ENCODE measurements around the gene UQCR10. TPM values are rescaled to one million over a fixed set of nuclear protein-coding genes. Genes with fewer than 3 reads are reported as not detected.
A peak's percentile ranks its signal among the peaks of the same experiment; 100 is the strongest.

UQCR10 gene
- total and polyA plus RNA-seq, 3 donors from 2014 or later = 91.3 to 211 (median 122) TPM

DNA sequence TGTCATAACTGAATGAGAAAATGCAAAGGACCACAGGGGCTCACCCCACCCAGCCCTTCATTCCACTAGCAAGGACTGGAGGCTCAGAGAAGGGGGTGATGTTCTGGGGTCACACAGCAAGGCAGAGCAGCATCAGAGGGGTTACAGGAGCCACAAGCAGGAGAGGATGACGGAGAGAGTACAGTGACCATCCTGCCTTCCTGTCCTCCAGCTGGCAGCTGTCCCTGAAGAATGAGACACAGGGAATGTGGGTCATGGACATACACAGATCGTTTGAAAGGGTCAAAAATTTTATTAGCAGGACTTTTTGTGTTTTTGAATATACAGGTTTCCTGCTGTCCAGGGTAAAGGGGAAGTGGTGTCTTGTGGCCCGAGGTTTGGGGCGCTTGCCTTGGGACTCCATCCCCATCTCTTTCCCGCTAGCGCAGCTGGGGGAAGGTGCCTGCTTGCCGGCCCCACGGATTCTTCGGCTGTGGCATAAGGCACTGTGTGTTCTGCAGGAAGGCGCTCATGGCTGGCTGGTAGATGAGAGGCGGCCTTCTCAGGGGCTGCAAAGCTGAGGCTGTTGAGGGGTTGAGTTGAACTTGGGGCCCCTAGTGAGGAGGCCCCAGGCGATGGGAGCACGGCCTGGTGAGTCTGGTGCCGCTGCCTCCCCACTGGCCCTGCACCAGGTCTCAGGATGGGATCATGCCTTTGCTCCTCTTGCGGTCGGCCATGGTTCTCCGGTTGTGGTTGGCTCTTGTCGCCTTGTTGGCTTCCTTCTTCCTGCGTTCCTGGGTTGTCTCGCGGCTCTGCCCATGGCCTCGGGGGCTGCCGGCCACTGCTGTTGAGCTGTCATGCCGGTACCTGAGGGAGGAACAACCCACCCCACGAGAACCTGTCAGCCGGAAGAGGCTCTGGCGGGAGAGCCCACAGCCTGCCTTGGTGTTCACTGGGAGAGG lies 21.4 kb downstream of the UQCR10 start:
- no peak for DNase-seq
- H3K4me1 ChIP-seq = peaks cover 16% of the 10 kb centered on the region
- H3K36me3 ChIP-seq (ENCODE audit: low read depth, missing control alignments) = no peaks in the 10 kb centered on the region
- TF ChIP-seq POLR2A (IDR thresholded peaks at IDR 0.05) = no peak
- TF ChIP-seq, protein P1, sequence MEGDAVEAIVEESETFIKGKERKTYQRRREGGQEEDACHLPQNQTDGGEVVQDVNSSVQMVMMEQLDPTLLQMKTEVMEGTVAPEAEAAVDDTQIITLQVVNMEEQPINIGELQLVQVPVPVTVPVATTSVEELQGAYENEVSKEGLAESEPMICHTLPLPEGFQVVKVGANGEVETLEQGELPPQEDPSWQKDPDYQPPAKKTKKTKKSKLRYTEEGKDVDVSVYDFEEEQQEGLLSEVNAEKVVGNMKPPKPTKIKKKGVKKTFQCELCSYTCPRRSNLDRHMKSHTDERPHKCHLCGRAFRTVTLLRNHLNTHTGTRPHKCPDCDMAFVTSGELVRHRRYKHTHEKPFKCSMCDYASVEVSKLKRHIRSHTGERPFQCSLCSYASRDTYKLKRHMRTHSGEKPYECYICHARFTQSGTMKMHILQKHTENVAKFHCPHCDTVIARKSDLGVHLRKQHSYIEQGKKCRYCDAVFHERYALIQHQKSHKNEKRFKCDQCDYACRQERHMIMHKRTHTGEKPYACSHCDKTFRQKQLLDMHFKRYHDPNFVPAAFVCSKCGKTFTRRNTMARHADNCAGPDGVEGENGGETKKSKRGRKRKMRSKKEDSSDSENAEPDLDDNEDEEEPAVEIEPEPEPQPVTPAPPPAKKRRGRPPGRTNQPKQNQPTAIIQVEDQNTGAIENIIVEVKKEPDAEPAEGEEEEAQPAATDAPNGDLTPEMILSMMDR (IDR thresholded peaks at IDR 0.05) = no peak
- H3K27me3 ChIP-seq = no peaks in the 10 kb centered on the region
- WGBS, 2 donors = 64 to 75% methylated on average over 12 to 27 of the region's 27 CpGs
- H3K4me3 ChIP-seq = no peak overlapping the region
- H3K9me3 ChIP-seq = no peaks in the 10 kb centered on the region
- H3K27ac ChIP-seq = peak overlapping the region in 1 of 2 donors; percentile 4
- intact Hi-C loops (cut with DNase I; ENCODE audit: low total_unique reads) = no loop called here

DNA sequence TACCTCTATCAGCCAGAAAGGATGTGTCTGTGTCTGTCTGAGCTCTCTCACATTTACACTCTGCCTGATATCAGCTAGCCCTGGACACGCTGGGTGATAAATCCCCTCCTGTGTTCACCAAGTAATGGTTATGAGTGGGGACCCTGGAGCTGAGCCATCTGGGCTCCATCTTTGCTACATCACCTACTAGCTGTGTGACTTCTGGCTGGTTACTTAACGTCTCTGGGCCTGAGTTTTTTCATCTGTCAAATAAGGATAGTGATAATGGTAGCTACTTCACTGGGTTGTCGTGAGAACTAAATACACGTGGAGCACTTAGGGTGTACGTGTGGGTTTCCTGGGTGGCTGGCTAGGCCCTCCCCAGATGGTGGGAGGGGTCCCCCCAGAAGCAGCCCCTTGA lies 22.9 kb downstream of the UQCR10 start:
- Histone ChIP-seq H3K27me3 (no peaks in the 10 kb centered on the region), H3K9me3 (no peaks in the 10 kb centered on the region), H3K4me1 (peaks cover 8% of the 10 kb centered on the region), H3K4me3 (no peak overlapping the region), H3K36me3 (ENCODE audit: low read depth, missing control alignments) (no peaks in the 10 kb centered on the region), H3K27ac (peak overlapping the region in 1 of 2 donors; percentile 31)
- TF ChIP-seq, protein P1 (IDR thresholded peaks at IDR 0.05) = no peak
- TF ChIP-seq POLR2A (IDR thresholded peaks at IDR 0.05) = no peak
- no peak for DNase-seq
- WGBS, 2 donors = 89 to 90% methylated on average over 5 of the region's 5 CpGs
- intact Hi-C loops (cut with DNase I; ENCODE audit: low total_unique reads) = no loop called here

DNA sequence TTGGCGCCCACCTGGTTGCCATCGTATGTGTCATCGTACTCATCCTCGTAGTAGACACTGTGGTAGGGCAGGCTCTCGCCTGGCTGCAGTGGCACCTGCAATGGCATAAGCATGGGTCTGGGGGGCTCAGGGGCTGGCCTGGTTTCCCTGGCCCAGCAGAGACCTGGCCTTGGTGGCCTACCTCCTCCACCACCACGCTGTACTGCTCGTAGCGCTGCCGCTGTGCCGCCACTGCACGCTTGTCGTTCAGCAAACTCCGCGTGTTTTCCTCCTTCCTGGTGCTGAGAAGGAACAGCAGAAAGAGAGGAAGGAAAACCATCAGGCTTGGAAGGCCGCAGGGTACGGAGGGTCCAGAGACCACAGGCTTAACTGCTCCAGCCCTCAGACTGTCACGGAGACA lies 26.2 kb downstream of the UQCR10 start:
- no peak for DNase-seq
- Histone ChIP-seq H3K27ac (no peak overlapping the region), H3K36me3 (ENCODE audit: low read depth, missing control alignments) (no peaks in the 10 kb centered on the region), H3K4me1 (peaks cover 9% of the 10 kb centered on the region), H3K27me3 (no peaks in the 10 kb centered on the region), H3K4me3 (no peak overlapping the region), H3K9me3 (no peaks in the 10 kb centered on the region)
- TF ChIP-seq POLR2A (IDR thresholded peaks at IDR 0.05) = no peak
- TF ChIP-seq, protein P1 (IDR thresholded peaks at IDR 0.05) = no peak
- intact Hi-C loops (cut with DNase I; ENCODE audit: low total_unique reads) = no loop called here
- 96 to 100% methylated on average over 3 to 17 of the region's 17 CpGs for WGBS, 2 donors

DNA sequence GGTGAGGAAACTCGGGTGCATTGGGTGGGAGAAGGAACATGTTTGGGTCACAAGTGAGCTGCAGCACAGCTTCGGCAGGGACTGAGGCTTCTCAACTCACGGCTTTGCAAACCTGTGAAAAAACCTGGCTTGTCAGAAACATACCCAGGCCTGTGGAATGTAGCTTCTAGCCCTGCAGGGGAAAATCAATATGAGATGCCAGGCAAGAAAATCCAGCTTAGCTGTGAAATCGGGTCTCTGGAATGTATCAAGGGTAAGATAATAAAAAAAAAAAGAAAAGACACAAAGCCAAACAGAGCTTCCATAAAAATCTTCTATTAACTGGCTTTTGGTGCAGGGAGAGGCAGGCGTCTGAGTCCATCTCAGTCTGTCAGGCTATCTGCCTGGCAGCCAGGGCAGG lies 28.5 kb downstream of the UQCR10 start:
- no peaks in the 10 kb centered on the region for H3K36me3 ChIP-seq (ENCODE audit: low read depth, missing control alignments)
- intact Hi-C loops (cut with DNase I; ENCODE audit: low total_unique reads) = no loop called here
- H3K27me3 ChIP-seq = no peaks in the 10 kb centered on the region
- H3K9me3 ChIP-seq = no peaks in the 10 kb centered on the region
- TF ChIP-seq, protein P1 (IDR thresholded peaks at IDR 0.05) = no peak
- no peak for TF ChIP-seq POLR2A (IDR thresholded peaks at IDR 0.05)
- peaks cover 29% of the 10 kb centered on the region for H3K4me1 ChIP-seq
- no peak for DNase-seq
- no peak overlapping the region for H3K4me3 ChIP-seq
- 61 to 65% methylated on average over 4 to 5 of the region's 5 CpGs for WGBS, 2 donors
- H3K27ac ChIP-seq = no peak overlapping the region

All from testis (tissue), 3 donors.